ENCODE measurements around the gene ACACB.

ACACB gene

GRCh38 chr12:109309381-109310246 is 193.2 kb downstream of the ACACB start:
- peak; percentile 58 for DNase-seq

GRCh38 chr12:109310247-109311125 is 194.1 kb downstream of the ACACB start:
- peak; percentile 80 for DNase-seq
